GM10248 (cell line): ENCODE measurements around the gene ARHGAP15.

Experiments used
- CTCF ChIA-PET: fragments of 300-600 bp; sonication (Branson Sonifier 250); formaldehyde crosslinking; extraction: SDS; loops from one replicate; lab custom pipeline; 2021; ENCODE audit warnings: antibody characterized with exemption; lab: Yijun Ruan, JAX
- POLR2A ChIA-PET: fragments of 350-650 bp; sonication (Branson Sonifier 250); formaldehyde crosslinking; extraction: SDS; loops from one replicate; lab custom pipeline; 2020; ENCODE audit warnings: antibody characterized with exemption; lab: Yijun Ruan, JAX
- DNase-seq: peaks from one replicate; pipeline ENCODE4 v3.0.0; 2012; ENCODE audit errors: extremely low spot score
- TF ChIP-seq, protein P1 (sequence below): IDR thresholded peaks from 2 replicates; pipeline ENCODE4 v1.5.1; 2012; ENCODE audit warnings: mild to moderate bottlenecking, low read depth; ENCODE audit errors: extremely low read depth, missing control alignments, control extremely low read depth

The ARHGAP15 gene

DNA sequence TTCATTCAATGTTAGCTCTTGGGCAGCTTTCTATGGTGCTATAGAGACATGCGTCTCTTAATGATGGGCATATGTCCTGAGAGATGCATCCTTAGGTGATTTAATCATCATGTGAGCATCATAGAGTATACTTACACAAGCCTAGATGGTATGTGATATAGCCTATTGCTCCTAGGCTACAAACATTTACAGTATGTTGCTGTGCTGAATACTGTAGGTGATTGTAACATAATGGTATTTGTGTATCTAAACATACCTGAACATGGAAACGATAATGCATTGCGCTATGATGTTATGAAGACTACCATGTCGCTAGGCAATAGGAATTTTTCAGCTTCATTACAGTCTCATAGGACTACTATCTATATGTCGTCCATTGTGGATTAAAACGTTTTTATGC lies 89.4 kb downstream of the ARHGAP15 start:
- ChIA-PET CTCF (interaction anchor here (1.0 to 3.6 kb wide), 6 partner anchors 11 to 108 kb away, joined by 3 to 9 read pairs (median 6); no protein-coding TSS in a partner anchor), POLR2A (no interaction called here)
- TF ChIP-seq, protein P1, sequence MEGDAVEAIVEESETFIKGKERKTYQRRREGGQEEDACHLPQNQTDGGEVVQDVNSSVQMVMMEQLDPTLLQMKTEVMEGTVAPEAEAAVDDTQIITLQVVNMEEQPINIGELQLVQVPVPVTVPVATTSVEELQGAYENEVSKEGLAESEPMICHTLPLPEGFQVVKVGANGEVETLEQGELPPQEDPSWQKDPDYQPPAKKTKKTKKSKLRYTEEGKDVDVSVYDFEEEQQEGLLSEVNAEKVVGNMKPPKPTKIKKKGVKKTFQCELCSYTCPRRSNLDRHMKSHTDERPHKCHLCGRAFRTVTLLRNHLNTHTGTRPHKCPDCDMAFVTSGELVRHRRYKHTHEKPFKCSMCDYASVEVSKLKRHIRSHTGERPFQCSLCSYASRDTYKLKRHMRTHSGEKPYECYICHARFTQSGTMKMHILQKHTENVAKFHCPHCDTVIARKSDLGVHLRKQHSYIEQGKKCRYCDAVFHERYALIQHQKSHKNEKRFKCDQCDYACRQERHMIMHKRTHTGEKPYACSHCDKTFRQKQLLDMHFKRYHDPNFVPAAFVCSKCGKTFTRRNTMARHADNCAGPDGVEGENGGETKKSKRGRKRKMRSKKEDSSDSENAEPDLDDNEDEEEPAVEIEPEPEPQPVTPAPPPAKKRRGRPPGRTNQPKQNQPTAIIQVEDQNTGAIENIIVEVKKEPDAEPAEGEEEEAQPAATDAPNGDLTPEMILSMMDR, result no peak
- DNase-seq, result no peak

DNA sequence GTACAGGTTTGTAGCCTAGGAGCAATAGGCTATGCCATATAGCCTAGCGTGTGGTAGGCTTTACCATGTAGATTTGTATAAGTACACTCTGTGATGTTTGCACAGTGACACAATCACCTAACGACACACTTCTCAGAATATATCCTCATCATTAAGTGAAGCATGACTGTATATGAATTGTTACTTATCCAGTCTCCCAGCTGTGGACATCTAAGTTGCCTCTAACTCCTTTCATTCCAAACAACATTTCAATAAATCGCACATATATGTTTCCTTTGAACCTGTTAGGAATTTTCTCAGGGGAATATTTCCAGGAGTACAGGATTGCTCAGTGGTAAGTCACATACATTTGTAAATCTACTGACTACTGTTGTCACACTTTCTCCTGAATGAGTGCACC lies 90.0 kb downstream of the ARHGAP15 start:
- POLR2A ChIA-PET, result no interaction called here
- TF ChIP-seq, protein P1, result no peak
- CTCF ChIA-PET, result interaction anchor here (1.3 to 2.0 kb wide), 2 partner anchors 21 to 109 kb away, joined by 5 to 6 read pairs; no protein-coding TSS in a partner anchor
- DNase-seq, result no peak

DNA sequence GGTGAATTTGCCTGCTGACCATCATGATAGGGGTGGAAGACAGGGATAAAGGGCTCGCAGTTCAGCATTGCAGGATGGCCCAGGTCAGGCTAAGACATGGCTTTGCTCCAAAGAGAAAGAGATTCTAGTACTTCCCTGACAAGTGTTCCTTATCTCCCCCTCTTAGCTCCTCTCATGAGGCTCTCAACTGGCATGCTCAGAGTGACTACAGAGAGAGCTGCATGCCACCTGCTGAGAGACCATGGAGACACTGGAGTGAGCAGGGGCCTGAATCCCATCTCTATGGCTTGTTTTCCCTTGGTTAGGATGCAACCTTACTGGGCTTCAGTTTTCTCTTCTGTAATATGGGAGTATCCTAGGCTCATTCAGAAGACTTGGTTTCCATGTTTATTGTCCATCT lies 94.3 kb downstream of the ARHGAP15 start:
- CTCF ChIA-PET, result interaction anchor here (1.5 to 5.7 kb wide), 7 partner anchors 11 to 189 kb away, joined by 3 to 87 read pairs (median 14); no protein-coding TSS in a partner anchor
- TF ChIP-seq, protein P1, result no peak
- no peak for DNase-seq
- POLR2A ChIA-PET, result no interaction called here

DNA sequence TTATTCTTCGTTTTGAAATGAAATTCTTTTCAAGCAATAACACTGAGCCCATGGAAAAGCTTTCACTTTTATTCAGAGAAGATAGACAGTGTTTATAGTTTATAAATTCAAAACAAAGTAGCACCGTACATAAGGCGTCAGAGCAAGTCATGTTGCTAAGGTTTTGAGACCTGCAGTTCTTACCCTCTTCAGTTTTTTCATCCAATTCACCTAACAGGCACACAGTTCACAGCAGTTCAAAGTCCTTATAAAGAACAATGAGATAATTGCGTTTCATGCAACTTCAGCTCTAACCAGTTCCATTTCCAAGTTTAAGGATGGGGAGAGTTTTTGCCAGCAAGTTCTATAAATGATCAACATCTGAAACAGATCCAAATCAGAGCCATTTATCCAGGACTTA lies 96.7 kb downstream of the ARHGAP15 start:
- TF ChIP-seq, protein P1, result no peak
- ChIA-PET CTCF (interaction anchor here (0.8 to 5.7 kb wide), 3 partner anchors 9 to 114 kb away, joined by 3 to 87 read pairs (median 3); no protein-coding TSS in a partner anchor), POLR2A (no interaction called here)
- no peak for DNase-seq

DNA sequence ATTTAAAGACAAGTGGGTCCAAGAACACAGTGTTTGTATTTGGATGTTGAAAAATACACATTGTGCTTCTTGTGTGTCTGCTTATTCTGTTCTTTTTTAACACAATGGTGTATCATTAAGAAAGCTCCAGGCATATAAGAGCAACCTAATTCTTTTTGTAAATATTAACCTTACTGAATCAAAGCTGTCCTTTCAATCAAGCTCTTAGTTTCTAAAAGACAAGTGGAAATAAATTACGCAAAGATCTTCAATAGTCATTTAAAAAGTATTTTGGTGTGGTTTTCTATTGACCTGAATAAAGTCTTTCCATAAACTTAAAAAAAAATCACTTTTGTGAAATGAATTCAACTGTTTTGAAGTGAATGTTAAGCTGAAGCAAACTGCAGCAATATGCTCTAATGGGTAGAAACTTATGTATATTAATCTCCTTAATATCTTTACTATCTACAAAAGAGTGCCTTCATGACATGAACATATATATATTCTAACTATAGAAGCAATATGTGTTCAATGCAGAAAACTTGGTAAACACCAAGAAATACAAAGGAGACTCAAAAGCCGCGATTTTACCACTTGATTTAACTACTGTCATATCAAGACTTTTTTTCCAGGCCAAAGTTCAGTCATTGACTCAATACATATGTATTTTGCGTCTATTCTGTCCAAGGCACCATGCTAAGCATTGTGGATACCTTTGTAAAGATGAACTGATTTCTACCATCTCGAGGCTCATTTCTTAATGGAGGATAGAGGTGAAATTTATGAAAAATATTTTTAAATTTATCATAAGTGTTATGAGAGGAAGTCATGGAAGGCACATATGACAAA lies 97.7 kb downstream of the ARHGAP15 start:
- no peak for DNase-seq
- ChIA-PET POLR2A (no interaction called here), CTCF (interaction anchor here (1.2 kb wide), 1 partner anchor 116 kb away, joined by 4 read pairs; no protein-coding TSS in a partner anchor)
- TF ChIP-seq, protein P1, result no peak

DNA sequence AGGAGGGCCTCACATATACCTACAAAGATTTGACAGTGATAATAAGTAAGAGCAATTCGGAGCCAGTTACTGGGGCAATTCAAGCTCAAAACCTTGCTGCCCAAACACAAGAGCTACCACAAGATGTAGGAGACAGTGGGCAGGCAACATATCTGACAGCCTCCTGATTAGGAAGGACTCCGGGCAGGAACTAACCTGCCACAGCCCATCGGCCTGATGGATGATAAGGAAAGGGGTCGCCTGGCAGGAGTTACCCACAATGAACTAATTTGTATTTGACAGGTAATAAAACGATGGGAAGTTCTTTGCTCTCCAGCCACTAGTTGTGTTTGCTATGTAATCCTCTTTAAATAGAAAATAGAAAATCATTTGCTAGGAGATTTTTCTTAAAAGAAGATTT lies 100.2 kb downstream of the ARHGAP15 start:
- TF ChIP-seq, protein P1, result no peak
- POLR2A ChIA-PET, result no interaction called here
- CTCF ChIA-PET, result interaction anchor here (0.8 to 2.5 kb wide), 9 partner anchors 8 to 195 kb away, joined by 3 to 9 read pairs (median 4); no protein-coding TSS in a partner anchor
- DNase-seq, result no peak
